Measurements from ENCODE around the gene ETV1.

DNA sequence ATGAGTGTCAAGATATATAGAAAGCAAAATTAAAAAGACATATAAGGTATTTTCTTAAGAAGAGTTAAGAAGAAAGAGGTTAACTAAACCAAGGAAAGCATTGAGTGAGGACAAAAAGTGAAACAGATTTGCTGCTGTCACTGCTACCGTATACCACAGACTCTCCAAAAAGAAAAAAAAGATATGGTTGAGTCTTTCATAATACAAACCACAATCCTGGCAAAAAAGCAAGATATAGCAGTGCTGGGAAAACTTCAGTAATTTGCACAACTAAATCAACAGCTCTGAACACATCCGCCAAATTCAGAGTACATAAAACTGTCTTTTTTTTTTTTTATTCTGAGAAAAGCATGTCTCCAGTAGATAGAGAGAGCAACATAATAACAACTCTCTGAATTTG lies 114.7 kb downstream of the ETV1 start:
- TF ChIP-seq, protein P1, sequence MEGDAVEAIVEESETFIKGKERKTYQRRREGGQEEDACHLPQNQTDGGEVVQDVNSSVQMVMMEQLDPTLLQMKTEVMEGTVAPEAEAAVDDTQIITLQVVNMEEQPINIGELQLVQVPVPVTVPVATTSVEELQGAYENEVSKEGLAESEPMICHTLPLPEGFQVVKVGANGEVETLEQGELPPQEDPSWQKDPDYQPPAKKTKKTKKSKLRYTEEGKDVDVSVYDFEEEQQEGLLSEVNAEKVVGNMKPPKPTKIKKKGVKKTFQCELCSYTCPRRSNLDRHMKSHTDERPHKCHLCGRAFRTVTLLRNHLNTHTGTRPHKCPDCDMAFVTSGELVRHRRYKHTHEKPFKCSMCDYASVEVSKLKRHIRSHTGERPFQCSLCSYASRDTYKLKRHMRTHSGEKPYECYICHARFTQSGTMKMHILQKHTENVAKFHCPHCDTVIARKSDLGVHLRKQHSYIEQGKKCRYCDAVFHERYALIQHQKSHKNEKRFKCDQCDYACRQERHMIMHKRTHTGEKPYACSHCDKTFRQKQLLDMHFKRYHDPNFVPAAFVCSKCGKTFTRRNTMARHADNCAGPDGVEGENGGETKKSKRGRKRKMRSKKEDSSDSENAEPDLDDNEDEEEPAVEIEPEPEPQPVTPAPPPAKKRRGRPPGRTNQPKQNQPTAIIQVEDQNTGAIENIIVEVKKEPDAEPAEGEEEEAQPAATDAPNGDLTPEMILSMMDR (IDR thresholded peaks at IDR 0.05) = no peak
- TF ChIP-seq POLR2AphosphoS5 (IDR thresholded peaks at IDR 0.05; ENCODE audit: low read depth, low read length) = no peak

Measured in Panc1 (cell line).